HG03521 (cell line): ENCODE data around the gene PKIG.

Experiments used
- ATAC-seq: cut with Tn5 transposase; IDR thresholded peaks from one replicate; pipeline ENCODE4 v1.9.1; 2021; ENCODE audit warnings: mild to moderate bottlenecking, moderate library complexity; ENCODE audit not compliant: unreplicated experiment

The PKIG gene

GRCh38 chr20:44656448-44656847 lies 74.1 kb downstream of the PKIG start:
- ATAC-seq: no peak

- no peak for ATAC-seq
Measured at GRCh38 chr20:44657875-44658274, 75.5 kb downstream of the PKIG start.

- ATAC-seq: no peak
Measured at GRCh38 chr20:44658810-44659209, 76.4 kb downstream of the PKIG start.

GRCh38 chr20:44659931-44660330 lies 77.6 kb downstream of the PKIG start:
- no peak for ATAC-seq

- ATAC-seq: no peak
Measured at GRCh38 chr20:44660581-44660980, 78.2 kb downstream of the PKIG start.

- ATAC-seq: no peak
Measured at GRCh38 chr20:44662261-44662660, 79.9 kb downstream of the PKIG start.

GRCh38 chr20:44664131-44664530 lies 81.8 kb downstream of the PKIG start:
- no peak for ATAC-seq

GRCh38 chr20:44666066-44666465 lies 83.7 kb downstream of the PKIG start:
- no peak for ATAC-seq
